ENCODE data around the gene PKP1.

The PKP1 gene

DNA sequence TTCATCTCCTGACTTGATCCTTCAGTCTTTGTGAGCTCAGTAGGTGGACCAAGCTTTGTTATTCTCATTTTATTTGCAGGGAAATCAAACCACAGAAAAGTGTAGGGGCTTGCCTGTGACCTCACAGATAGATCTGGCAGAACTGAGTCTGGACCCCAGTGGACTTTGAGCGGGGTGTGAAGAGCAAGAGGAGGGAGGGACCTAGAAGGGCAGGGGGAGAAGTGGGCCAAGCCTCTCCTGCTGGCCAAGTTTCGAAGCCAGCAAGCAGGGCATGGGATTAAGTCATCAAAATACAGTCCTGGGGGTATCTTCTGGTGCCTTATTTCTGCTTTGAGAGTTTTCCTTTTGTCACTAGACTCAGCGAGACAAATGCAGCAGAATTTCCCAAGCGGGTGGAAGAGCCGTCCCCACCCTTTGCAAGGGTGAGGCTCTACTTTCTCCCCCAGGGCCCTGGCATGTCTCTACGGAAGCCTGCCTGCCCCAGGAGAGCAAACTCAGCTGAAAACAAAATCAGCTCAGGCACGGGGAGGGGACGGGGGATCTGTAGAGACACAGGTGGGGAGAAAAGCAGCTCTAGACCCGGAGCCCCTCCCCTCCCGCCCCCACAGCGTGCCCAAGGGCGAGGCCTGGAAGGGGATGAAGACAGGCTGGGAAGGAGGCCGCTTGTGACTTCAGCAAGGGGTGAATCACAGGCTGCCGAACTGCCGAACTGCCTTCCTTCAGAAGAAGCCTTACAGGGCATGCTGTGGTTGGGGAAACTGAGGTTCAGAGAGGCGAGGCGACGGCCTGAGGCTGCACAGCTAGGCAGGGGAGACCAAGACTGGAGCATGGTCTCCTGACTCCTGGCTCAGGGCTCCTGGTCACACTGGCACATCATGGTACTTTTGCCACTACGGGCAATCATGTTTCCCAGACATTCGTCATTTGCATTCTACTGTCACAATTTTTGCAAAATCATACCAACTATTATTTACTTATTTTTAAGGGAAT, 19.2 kb downstream of the PKP1 start:
- DNase-seq (ENCODE audit: extremely low spot score, insufficient read length, low read depth) (no peak), FAIRE-seq (no peak)

DNA sequence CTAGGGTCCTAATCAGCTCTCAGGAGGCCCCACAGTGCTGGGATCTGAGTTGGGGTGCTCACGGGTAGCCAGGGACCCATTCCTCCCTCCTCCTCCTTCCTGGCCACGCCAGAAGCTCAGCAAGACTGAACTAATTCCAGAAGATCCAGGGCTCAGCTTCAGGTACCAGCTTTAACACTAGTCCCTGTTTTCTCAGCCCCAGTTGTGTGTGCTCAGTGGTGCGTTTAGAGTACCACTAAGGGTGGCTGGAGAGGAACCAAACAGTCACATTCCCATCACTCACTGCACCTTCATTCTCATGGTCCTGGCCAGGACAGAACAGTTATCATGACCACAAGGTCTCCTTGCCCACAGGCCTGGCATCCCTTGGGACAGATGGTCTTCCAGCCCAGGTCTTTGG, 20.8 kb downstream of the PKP1 start:
- no peak for DNase-seq (ENCODE audit: extremely low spot score, insufficient read length, low read depth)
- no peak for FAIRE-seq

DNA sequence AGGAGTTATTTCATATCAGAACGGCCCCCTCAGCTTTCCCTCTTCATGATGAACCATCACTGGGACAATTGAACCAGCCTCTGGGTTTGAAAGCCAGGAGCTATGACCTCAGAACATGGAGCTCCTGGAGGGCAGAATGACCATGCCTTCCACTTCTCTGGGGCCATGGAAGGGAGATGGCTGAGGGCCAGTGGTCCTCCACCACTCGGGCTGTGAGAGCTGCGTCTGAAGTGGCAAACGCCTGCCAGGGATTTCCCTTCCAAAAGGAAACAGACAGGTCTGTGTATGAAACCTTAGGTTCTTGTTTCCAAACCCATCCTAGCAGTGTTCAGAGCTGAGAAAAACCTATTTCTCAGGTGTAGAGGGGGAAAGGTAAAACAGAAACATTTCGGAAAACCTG, 22.5 kb downstream of the PKP1 start:
- FAIRE-seq = no peak
- no peak for DNase-seq (ENCODE audit: extremely low spot score, insufficient read length, low read depth)

DNA sequence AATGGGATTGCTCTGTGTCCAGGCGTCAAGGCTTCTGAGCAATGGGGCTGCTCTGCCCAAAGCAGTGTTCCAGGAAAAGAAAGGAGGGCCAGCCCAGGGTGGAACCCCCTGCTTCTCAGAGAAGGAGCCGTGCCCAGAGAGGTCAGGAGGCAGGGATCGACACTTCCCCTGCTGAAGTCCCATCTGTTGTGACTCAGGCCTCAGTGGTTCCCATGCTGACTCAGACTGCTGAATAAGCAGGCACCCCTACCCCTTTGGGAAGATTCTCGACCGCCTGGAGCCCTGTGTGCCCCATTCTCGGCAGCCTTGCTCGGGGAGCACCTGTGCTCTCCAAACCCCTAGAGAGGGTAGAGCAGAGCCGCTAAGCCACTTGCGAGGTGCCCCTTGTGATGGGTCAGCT, 23.9 kb downstream of the PKP1 start:
- FAIRE-seq (no peak), DNase-seq (ENCODE audit: extremely low spot score, insufficient read length, low read depth) (no peak)

DNA sequence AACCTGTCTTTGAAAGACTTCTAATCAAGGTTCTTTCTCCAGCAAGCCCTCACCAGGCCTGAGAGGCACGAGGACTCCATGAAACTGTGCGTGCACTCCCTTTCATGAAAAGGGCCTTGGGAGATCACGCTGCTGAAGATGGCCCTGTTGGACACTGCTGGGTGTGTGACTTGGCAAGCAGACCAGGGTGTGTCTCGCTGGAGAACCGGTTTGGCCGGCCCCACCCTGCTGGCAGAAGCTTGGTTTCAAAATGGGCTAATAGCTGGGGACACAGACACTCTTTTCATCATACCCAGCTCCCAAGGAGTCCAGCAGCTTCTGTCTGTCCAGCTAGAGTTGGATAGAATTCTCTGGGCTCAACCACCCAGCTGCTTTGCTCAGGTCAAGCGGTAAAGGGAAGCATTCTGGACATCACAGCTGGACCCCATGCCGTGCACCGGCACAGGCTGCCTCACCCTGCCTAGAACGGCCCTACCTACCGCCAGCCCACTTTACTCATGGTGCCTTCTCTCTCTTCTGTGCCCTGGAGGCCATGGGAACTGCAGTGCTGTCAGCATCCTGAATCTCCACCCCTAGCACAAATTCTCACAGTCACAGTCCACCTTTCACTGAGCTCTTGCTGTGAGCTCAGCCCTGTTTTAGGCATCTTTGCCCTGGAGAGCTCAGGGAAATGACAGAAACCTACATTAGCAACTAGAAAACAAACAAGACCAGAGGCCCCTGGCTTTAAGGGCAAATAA, 24.6 kb downstream of the PKP1 start:
- FAIRE-seq = no peak

DNA sequence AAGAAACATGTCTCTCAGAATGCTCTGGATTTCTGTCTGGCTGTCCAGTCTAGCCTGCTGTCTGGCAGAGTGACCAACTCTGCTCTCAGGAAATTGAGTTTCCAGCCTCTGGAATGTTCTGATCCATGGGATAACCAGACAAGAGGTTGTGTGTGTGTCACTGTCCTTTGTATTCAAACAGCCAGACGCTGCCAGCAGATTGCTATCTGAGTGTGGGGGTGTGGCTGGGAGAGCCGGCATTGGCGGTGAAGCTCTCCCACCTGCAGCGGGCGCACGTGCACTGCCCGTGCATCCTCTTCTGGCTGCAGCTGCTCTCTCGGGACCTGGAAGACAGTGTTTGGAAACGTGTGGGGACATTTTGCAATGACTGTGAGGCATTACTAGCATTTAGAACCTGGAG, 26.1 kb downstream of the PKP1 start:
- FAIRE-seq = no peak
- DNase-seq (ENCODE audit: extremely low spot score, insufficient read length, low read depth) = no peak

More for the DNA sequence above, 24.6 kb downstream of the PKP1 start:
- no peak for DNase-seq (ENCODE audit: extremely low spot score, insufficient read length, low read depth)

DNA sequence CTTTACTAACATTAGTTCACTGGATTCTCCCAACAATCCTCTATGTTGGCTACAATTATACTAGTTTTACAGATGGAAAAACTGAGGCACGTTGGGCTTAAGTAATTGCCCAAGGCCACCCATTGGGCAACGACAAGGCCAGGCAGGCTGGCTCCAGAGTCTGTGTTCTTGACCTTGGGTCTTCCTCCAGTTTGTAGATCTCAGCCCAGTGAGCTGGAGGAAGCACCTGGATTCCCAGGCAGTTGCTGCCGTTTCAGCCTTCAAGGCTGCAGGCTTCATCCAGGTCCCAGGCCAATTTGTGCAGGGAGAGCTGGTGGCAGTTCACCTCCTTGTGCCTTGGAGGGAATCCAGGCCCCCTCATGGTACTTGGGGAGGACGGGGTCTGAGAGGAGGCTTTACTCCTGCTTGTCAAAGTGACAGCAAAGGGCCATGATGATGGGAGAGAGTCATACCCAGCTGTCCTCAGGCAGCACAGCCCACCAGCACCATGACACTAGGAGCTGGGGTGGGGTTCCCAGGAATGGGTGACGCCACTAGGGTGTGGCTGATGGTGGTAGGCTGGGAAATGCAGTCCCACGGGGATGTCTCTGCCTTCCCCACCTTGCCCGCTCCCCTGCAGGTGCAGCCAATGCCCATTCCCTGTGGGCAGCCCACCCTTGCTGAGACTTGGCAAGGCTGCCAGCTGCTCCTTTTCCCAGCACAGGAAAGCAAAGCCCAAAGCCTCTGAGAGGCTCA, 27.1 kb downstream of the PKP1 start:
- FAIRE-seq (no peak), DNase-seq (ENCODE audit: extremely low spot score, insufficient read length, low read depth) (no peak)

DNA sequence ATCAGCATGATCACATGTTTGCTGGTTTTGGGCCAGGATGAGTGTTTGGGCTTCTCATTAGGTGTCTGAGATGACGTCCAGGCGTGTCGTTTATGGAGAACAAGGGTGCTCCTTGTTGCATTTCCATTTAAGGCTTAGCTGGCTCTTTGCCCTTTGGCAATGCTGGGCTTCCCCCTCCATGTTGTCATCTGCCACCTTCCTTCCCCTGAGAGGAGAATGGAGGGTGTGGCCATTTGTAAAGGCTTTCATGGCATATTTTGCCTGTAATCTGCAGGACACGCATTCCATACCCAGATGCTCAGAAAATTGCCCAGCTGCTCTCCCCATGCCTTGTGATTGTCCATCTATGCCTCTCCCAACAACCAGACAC, 27.7 kb downstream of the PKP1 start:
- no peak for FAIRE-seq
- no peak for DNase-seq (ENCODE audit: extremely low spot score, insufficient read length, low read depth)

DNA sequence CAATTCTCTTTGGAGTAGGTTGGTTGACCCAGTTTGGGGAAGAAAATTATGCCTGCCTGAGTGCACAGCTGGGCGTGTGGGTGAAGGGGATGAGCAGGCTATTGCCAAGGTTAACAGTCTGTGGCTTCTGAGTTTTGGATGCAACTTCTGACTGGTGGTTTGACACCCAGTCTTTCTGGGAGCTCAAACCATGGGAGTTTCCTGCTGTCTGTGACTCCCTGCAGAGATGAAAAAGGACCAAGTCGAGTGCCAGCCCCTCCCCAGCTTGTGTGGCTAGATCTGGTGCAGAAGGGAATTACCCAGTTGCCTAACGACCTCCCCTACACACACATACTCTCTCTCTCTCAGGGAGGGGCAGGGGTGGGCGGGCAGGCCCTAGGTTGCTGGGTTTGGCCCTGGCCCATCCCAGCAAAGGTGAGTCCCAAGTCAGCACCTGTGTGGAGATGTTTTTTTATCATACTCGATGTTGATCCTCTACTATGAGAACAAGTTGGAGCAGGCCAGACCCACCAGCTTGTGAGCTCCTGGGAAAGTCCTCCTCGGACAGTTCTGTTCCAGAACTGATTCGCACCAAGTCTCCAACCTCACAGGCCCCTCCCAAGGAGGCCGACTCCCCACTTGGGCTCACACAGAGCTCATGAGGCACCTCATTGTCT, 28.2 kb downstream of the PKP1 start:
- FAIRE-seq = no peak
- DNase-seq (ENCODE audit: extremely low spot score, insufficient read length, low read depth) = no peak

DNA sequence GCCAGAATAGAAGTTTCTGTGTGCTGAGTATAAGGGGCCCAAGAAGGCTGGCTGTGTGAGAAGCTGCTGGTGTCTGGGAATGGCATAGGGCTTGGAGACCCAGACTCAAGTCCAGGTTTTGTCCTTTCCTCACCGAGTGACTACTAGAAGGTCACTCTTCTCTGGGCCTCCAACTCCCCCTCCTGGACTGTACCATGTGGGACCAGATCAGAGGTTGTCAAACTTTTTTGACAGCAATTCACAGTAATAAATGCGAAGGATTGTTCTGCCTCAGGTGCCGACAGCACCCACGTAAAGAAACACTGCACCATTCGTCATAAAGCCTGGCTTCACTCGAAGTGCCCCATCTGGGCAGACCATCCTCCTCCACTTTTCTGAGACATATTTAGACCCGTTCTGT, 29.0 kb downstream of the PKP1 start:
- FAIRE-seq (no peak), DNase-seq (ENCODE audit: extremely low spot score, insufficient read length, low read depth) (no peak)

DNA sequence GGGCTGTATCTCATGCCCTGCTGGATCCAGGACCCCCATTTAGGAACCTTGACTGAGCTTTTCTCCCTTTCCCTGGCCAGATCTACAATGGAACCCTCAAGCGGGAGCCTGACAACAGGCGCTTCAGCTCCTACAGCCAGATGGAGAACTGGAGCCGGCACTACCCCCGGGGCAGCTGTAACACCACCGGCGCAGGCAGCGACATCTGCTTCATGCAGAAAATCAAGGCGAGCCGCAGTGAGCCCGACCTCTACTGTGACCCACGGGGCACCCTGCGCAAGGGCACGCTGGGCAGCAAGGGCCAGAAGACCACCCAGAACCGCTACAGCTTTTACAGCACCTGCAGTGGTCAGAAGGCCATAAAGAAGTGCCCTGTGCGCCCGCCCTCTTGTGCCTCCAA, 29.8 kb downstream of the PKP1 start:
- FAIRE-seq (no peak), DNase-seq (ENCODE audit: extremely low spot score, insufficient read length, low read depth) (no peak)

DNA sequence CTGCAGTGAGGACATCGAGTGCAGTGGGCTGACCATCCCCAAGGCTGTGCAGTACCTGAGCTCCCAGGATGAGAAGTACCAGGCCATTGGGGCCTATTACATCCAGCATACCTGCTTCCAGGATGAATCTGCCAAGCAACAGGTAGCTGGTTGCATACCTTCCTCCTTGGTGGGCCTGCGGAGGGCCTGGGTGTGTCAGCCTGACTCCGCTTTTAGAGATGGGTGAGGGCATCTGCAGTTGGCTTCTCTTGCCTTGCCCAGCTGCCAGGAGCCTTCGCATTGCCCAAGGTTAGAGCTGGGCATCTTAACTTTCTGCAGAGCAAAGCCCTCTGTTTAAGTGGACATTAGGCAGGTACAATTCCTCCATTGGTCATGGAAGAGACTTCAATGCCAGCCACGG, 33.2 kb downstream of the PKP1 start:
- DNase-seq (ENCODE audit: extremely low spot score, insufficient read length, low read depth) (no peak), FAIRE-seq (no peak)

DNA sequence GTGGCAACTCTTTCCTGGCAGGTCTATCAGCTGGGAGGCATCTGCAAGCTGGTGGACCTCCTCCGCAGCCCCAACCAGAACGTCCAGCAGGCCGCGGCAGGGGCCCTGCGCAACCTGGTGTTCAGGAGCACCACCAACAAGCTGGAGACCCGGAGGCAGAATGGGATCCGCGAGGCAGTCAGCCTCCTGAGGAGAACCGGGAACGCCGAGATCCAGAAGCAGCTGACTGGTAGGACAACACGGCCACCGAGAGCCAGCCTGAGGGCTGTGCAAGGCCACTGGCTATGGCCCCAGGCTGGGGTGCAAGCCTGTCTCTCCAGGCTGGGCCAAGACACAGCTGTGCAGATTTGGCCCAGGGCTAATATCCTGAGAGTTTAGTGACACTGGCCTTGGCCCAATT, 34.2 kb downstream of the PKP1 start:
- FAIRE-seq (no peak), DNase-seq (ENCODE audit: extremely low spot score, insufficient read length, low read depth) (no peak)

DNA sequence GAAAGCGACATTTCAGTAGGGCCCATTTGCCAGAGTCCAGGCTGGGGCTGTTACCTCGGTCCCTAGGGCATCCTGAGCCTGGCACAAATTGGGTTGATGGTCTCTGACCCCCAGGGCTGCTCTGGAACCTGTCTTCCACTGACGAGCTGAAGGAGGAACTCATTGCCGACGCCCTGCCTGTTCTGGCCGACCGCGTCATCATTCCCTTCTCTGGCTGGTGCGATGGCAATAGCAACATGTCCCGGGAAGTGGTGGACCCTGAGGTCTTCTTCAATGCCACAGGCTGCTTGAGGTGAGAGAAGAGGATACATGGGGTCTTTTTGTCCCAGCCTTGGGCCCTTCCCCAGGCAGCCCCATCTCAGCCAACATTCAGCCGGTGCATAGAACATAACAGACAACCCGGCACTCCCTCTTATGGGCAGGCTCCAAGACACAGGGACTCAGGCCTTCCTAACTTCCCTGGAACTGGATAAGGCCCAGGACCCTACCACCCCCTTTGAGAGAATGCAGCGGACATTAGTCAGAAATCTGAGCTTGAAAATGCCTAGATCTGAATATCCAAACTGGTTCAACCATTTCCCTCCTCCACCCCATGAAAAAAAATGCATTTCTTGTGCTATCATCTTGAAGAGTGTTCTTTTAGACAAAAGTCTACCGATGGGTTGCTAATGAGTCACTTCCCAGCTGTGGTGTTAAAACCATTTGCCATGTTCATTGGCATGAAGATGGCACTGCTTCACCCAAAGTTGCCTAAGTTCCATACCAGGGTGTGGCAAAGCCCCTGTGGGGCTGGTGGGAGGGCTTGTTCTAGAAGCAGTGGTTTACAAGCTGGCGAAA, 35.4 kb downstream of the PKP1 start:
- no peak for FAIRE-seq
- no peak for DNase-seq (ENCODE audit: extremely low spot score, insufficient read length, low read depth)

DNA sequence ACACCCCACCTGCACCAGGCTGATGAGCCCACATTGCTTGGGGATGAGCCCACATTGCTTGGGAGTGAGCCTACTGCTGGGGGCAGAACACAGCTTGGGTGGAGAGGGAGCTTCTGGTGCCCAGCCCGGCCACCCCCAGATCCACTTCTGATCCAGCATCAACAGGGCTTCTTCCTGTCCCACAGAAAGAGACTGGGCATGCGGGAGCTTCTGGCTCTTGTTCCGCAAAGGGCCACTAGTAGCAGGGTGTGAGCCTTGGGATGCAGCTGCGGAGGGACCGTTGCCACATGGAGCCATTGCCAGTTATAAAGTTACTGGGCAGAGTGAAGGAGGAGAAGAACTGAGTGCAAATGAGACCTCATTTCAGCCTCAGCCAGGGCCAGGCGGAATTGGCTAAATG, 36.3 kb downstream of the PKP1 start:
- DNase-seq (ENCODE audit: extremely low spot score, insufficient read length, low read depth) (no peak), FAIRE-seq (no peak)

DNA sequence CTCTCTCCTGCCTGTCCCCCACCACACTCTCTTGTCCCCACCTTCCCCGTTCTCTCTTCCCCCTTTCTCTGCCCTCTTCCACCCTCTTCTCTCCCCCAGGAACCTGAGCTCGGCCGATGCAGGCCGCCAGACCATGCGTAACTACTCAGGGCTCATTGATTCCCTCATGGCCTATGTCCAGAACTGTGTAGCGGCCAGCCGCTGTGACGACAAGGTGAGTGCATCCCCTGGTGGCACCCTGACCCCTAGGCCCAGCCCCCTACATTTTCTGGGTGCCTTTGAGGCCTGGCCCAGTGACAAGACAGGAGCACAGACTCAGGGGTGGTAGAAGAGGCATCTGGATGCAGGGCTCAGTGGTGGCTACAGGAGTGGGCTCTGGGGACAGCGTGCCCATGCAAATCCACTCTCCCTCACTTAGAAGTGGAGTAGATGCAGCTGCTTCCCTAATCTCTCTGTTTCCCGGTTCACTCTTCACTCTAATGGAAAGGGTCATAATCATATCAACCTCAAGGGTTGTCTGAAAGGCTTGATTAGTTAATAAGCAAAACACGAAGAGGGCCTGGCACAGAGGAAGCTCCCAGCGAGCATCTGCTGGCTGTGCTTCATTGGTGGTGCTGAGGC, 37.0 kb downstream of the PKP1 start:
- DNase-seq (ENCODE audit: extremely low spot score, insufficient read length, low read depth) (no peak), FAIRE-seq (no peak)

DNA sequence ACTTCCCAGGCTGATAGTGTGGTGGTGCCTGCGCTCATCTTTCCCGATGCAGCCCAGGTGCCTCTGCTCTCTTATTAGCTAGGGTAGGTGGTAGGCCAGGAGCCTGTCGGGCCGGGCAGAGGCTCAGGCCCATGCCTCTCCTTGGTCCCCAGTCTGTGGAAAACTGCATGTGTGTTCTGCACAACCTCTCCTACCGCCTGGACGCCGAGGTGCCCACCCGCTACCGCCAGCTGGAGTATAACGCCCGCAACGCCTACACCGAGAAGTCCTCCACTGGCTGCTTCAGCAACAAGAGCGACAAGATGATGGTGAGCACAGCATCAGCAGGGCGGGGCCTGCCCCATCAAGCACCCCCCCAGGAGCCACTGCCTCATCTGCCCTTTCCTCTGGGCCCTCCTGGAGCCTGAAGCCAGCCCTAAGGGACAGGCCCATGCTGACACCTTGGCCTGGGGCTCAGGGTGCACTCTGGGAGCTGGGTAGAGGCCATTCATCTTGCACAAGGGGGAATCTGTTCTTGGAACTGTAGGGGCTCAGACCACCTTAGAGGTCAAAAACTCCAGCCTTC, 38.6 kb downstream of the PKP1 start:
- FAIRE-seq (no peak), DNase-seq (ENCODE audit: extremely low spot score, insufficient read length, low read depth) (no peak)

DNA sequence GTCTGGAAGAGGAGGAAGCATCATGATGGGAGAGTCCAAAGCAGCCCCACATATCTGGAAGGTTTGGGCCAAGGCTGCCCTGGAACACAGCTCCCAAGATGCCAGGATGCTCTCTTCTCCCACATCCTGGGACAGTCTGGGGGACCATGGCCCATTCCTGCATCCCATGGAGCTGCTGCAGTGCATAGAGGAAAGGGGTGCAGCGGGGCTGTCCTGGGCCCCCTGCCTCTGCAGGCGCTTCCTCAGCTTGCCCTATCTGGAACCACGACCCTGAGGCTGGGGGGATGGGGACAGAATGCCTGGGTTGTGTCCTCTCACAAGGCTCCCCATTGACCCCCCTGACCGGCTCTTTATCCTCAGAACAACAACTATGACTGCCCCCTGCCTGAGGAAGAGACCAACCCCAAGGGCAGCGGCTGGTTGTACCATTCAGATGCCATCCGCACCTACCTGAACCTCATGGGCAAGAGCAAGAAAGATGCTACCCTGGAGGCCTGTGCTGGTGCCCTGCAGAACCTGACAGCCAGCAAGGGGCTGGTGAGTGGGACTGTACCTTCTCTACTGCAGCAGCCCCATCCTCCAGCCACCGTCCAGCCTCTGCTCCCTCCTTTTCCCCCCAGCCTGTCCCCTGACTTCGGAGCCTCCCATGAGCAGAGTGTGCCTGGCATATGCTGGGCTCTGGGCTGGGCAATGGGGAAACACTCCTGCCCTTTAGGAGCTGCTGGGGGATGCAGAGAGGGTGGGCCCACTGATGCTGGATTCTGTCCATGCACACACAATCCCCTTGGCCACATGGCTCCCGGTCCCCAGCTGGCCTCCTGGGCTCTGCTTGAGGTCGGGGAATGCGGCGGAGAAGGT, 39.6 kb downstream of the PKP1 start:
- no peak for FAIRE-seq
- no peak for DNase-seq (ENCODE audit: extremely low spot score, insufficient read length, low read depth)
